HG02870 (cell line): Measurements from ENCODE around the gene LCN1.
"Not testable (repeated sequence)": the region's sequence is repeated elsewhere in the genome, so short reads cannot be mapped to it uniquely, and the experiment has no call there.

Source experiments
- ATAC-seq: cut with Tn5 transposase; IDR thresholded peaks from one replicate; pipeline ENCODE4 v1.9.1; 2021; ENCODE audit warnings: mild to moderate bottlenecking, moderate library complexity; ENCODE audit not compliant: unreplicated experiment

The LCN1 gene

GRCh38 chr9:135522137-135522877 is 1.1 kb downstream of the LCN1 start:
- no peak for ATAC-seq

GRCh38 chr9:135522931-135523330 is 1.7 kb downstream of the LCN1 start:
- no peak for ATAC-seq

GRCh38 chr9:135523521-135524129 is 2.4 kb downstream of the LCN1 start:
- ATAC-seq, result no peak

GRCh38 chr9:135524130-135524861 is 3.1 kb downstream of the LCN1 start:
- ATAC-seq, result no peak

- ATAC-seq, result no peak
Measured at GRCh38 chr9:135525241-135526088, 4.2 kb downstream of the LCN1 start.

GRCh38 chr9:135526089-135526729 is 5.0 kb downstream of the LCN1 start:
- ATAC-seq, result no peak

GRCh38 chr9:135526730-135527571 is 5.7 kb downstream of the LCN1 start:
- no peak for ATAC-seq

GRCh38 chr9:135528842-135529435 is 7.7 kb downstream of the LCN1 start:
- not testable (repeated sequence) for ATAC-seq

- no peak for ATAC-seq
Measured at GRCh38 chr9:135530146-135530545, 8.9 kb downstream of the LCN1 start.

- ATAC-seq, result no peak
Measured at GRCh38 chr9:135531096-135531495, 9.9 kb downstream of the LCN1 start.

- no peak for ATAC-seq
Measured at GRCh38 chr9:135533113-135533512, 11.9 kb downstream of the LCN1 start.

GRCh38 chr9:135533674-135534073 is 12.4 kb downstream of the LCN1 start:
- no peak for ATAC-seq

GRCh38 chr9:135534192-135534711 is 13.0 kb downstream of the LCN1 start:
- not testable (repeated sequence) for ATAC-seq

- ATAC-seq, result not testable (repeated sequence)
Measured at GRCh38 chr9:135534826-135535225, 13.6 kb downstream of the LCN1 start.

GRCh38 chr9:135535631-135536030 is 14.4 kb downstream of the LCN1 start:
- not testable (repeated sequence) for ATAC-seq

GRCh38 chr9:135536216-135536615 is 15.0 kb downstream of the LCN1 start:
- ATAC-seq, result no peak

- not testable (repeated sequence) for ATAC-seq
Measured at GRCh38 chr9:135543262-135543894, 22.1 kb downstream of the LCN1 start.

GRCh38 chr9:135544981-135545635 is 23.9 kb downstream of the LCN1 start:
- ATAC-seq, result no peak
